C4-2B (cell line): ENCODE results near the gene CYP2J2.

Experiments used
- H3K27ac ChIP-seq: fragments of 450-650 bp; 2 replicates; pipeline ENCODE4 v1.5.1; 2017
- CTCF ChIP-seq: fragments of 450-650 bp; conservative IDR thresholded peaks from 2 replicates; pipeline ENCODE4 v1.5.1; 2017; ENCODE audit warnings: mild to moderate bottlenecking
- ZFX ChIP-seq: fragments of 450-650 bp; IDR thresholded peaks from 2 replicates; pipeline ENCODE4 v1.6.1; 2017

The CYP2J2 gene

GRCh38 chr1:59846895-59847282, 79.7 kb downstream of the CYP2J2 start:
- TF ChIP-seq ZFX (no peak), CTCF (no peak)
- no peak overlapping the region for H3K27ac ChIP-seq

GRCh38 chr1:59846209-59846894, 80.2 kb downstream of the CYP2J2 start:
- H3K27ac ChIP-seq, result no peak overlapping the region
- TF ChIP-seq ZFX (no peak), CTCF (no peak)

- no peak for TF ChIP-seq ZFX
- TF ChIP-seq CTCF, result no peak
- H3K27ac ChIP-seq, result no peak overlapping the region
Observed at GRCh38 chr1:59845091-59845490, 81.5 kb downstream of the CYP2J2 start.
